ENCODE results near the gene VPS26B. TPM values are rescaled to one million over a fixed set of nuclear protein-coding genes. Genes with fewer than 3 reads are reported as not detected.

The VPS26B gene
- total and polyA plus RNA-seq, 9 of the 15 experiments (the other 6 are each of a cell fraction or from before 2014, with no cell fraction given), result 3.5 to 43.3 (median 27.4) TPM

DNA sequence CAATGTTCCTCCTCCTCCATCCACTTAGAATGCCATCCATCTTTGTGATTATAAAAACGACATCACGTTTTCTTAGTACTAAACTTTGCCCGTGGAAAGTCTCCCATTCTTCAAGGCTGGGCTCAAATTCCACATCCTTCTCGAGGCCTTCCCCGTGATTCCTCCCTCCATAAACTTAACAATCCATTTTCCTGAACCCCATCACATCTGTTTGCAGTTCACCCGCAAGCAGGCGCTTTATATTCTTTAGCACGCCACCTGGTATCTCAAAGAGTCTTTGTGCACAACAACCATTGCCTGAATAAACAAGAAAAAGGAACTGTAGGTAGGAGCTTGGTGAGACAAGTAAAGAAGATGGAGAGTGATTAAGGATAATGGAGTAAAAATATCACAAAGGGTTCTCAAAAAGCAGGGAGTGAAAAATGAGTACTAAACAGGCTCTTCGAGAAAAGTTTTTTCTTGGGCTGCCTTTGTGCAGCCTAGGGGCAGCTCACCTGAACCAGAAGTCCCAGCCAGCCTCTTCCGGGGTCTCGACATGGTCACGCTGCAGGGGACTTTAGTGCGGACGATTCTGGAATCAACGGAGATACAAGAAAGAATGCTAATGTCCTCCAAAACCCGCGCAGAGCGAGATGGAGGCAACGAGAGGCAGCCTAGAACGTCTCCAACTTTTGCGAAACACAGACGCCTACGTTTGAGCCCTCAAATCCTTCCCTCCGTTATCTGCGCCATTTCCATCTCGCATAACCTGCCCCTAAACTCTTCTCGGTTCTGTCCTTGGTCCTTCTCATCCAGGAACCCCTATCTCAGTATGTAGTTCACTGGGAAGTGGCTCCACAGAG is 28.1 kb downstream of the VPS26B start (continued):
- TF ChIP-seq, protein P1, sequence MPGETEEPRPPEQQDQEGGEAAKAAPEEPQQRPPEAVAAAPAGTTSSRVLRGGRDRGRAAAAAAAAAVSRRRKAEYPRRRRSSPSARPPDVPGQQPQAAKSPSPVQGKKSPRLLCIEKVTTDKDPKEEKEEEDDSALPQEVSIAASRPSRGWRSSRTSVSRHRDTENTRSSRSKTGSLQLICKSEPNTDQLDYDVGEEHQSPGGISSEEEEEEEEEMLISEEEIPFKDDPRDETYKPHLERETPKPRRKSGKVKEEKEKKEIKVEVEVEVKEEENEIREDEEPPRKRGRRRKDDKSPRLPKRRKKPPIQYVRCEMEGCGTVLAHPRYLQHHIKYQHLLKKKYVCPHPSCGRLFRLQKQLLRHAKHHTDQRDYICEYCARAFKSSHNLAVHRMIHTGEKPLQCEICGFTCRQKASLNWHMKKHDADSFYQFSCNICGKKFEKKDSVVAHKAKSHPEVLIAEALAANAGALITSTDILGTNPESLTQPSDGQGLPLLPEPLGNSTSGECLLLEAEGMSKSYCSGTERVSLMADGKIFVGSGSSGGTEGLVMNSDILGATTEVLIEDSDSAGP (CRISPR knock-in tag; IDR thresholded peaks at IDR 0.05), result no peak
- TF ChIP-seq, protein P2, sequence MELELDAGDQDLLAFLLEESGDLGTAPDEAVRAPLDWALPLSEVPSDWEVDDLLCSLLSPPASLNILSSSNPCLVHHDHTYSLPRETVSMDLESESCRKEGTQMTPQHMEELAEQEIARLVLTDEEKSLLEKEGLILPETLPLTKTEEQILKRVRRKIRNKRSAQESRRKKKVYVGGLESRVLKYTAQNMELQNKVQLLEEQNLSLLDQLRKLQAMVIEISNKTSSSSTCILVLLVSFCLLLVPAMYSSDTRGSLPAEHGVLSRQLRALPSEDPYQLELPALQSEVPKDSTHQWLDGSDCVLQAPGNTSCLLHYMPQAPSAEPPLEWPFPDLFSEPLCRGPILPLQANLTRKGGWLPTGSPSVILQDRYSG (tag; conservative IDR thresholded peaks at IDR 0.05; ENCODE audit: low read depth), result no peak
- TF ChIP-seq YY1 (IDR thresholded peaks at IDR 0.05; ENCODE audit: borderline replicate concordance in 1 of 3, control insufficient read depth in 1 of 3, extremely low read depth in 1 of 3, insufficient read depth in 3 of 3, insufficient read length in 1 of 3, insufficient replicate concordance in 2 of 3, low read depth in 1 of 3, low read length in 2 of 3) (peak in 1 of 3 experiments; percentile 52), SMAD1 (IDR thresholded peaks at IDR 0.05; ENCODE audit: low read depth, low read length, partially characterized antibody) (no peak), LCOR (CRISPR knock-in tag; IDR thresholded peaks at IDR 0.05) (0 out of 2 replicates have a peak, but pooled peaks have one; percentile 55), CEBPB (tag; IDR thresholded peaks at IDR 0.05) (peak; percentile 35; the same call in 1 of the 2 replicates), ZNF77 (CRISPR knock-in tag; IDR thresholded peaks at IDR 0.05) (no peak), SOX6 (IDR thresholded peaks at IDR 0.05) (no peak), ESRRB (CRISPR knock-in tag; IDR thresholded peaks at IDR 0.05; ENCODE audit: borderline replicate concordance) (no peak), CCAR2 (IDR thresholded peaks at IDR 0.05; ENCODE audit: low read depth, low read length) (no peak), DDX20 (tag; IDR thresholded peaks at IDR 0.05; ENCODE audit: low read depth) (no peak), SAP30 (IDR thresholded peaks at IDR 0.05; ENCODE audit: borderline replicate concordance, insufficient read depth, low read depth, low read length, poor library complexity, severe bottlenecking) (peak; percentile 12)
- TF ChIP-seq, protein P3, sequence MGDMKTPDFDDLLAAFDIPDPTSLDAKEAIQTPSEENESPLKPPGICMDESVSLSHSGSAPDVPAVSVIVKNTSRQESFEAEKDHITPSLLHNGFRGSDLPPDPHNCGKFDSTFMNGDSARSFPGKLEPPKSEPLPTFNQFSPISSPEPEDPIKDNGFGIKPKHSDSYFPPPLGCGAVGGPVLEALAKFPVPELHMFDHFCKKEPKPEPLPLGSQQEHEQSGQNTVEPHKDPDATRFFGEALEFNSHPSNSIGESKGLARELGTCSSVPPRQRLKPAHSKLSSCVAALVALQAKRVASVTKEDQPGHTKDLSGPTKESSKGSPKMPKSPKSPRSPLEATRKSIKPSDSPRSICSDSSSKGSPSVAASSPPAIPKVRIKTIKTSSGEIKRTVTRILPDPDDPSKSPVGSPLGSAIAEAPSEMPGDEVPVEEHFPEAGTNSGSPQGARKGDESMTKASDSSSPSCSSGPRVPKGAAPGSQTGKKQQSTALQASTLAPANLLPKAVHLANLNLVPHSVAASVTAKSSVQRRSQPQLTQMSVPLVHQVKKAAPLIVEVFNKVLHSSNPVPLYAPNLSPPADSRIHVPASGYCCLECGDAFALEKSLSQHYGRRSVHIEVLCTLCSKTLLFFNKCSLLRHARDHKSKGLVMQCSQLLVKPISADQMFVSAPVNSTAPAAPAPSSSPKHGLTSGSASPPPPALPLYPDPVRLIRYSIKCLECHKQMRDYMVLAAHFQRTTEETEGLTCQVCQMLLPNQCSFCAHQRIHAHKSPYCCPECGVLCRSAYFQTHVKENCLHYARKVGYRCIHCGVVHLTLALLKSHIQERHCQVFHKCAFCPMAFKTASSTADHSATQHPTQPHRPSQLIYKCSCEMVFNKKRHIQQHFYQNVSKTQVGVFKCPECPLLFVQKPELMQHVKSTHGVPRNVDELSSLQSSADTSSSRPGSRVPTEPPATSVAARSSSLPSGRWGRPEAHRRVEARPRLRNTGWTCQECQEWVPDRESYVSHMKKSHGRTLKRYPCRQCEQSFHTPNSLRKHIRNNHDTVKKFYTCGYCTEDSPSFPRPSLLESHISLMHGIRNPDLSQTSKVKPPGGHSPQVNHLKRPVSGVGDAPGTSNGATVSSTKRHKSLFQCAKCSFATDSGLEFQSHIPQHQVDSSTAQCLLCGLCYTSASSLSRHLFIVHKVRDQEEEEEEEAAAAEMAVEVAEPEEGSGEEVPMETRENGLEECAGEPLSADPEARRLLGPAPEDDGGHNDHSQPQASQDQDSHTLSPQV (IDR thresholded peaks at IDR 0.05), result no peak
- TF ChIP-seq, protein P4, sequence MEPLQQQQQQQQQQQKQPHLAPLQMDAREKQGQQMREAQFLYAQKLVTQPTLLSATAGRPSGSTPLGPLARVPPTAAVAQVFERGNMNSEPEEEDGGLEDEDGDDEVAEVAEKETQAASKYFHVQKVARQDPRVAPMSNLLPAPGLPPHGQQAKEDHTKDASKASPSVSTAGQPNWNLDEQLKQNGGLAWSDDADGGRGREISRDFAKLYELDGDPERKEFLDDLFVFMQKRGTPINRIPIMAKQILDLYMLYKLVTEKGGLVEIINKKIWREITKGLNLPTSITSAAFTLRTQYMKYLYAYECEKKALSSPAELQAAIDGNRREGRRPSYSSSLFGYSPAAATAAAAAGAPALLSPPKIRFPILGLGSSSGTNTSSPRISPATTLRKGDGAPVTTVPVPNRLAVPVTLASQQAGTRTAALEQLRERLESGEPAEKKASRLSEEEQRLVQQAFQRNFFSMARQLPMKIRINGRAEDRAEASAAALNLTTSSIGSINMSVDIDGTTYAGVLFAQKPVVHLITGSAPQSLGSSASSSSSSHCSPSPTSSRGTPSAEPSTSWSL (CRISPR knock-in tag; IDR thresholded peaks at IDR 0.05; ENCODE audit: borderline replicate concordance), result no peak

All from K562 (cell line).